Peyer's patch (tissue), 4 donors: ENCODE data around the gene NAB1. TPM values are rescaled to one million over a fixed set of nuclear protein-coding genes. Genes with fewer than 3 reads are reported as not detected.

Experiments used
- DNase-seq, 3 donors: peaks; one replicate each; pipeline ENCODE4 v3.0.0-alpha.2; 2017 to 2019
- H3K27ac ChIP-seq, 4 donors: fragments of 200-600 bp; sonication (generic); one replicate each; pipeline ENCODE4 v1.5.1; 2016 to 2019
- H3K27me3 ChIP-seq, 2 donors: fragments of 200-600 bp; sonication (generic); one replicate each; pipeline ENCODE4 v1.5.1; 2019
- H3K36me3 ChIP-seq, 3 donors: fragments of 200-600 bp; sonication (generic); one replicate each; pipeline ENCODE4 v1.5.1; 2016 to 2019
- H3K4me1 ChIP-seq, 4 donors: fragments of 200-600 bp; sonication (generic); one replicate each; pipeline ENCODE4 v1.5.1; 2016 to 2019
- H3K4me3 ChIP-seq, 4 donors: fragments of 200-600 bp; sonication (generic); 1 replicate in 3 of 4; 2 replicates in 1 of 4; pipeline ENCODE4 v1.5.1; 2016 to 2019; ENCODE audit warnings: mild to moderate bottlenecking in 1 of 4
- H3K9me3 ChIP-seq, 4 donors: fragments of 200-600 bp; sonication (generic); one replicate each; pipeline ENCODE4 v1.5.1; 2016 to 2019; ENCODE audit warnings: mild to moderate bottlenecking in 1 of 4
- POLR2A ChIP-seq, 2 donors: fragments of 450-650 bp; IDR thresholded peaks; one replicate each; pipeline ENCODE4 v1.5.1; 2017; ENCODE audit warnings: antibody characterized with exemption in 2 of 2, mild to moderate bottlenecking in 2 of 2, moderate library complexity in 2 of 2
- total RNA-seq, 4 donors: library from RNA; depleted of rRNA; stranded (reverse); fragments of >200 nt; gene quantifications; one replicate each; pipeline ENCODE4 v1.1.0, GENCODE V29; 2016
- TF ChIP-seq, protein P1 (sequence below), 6 experiments: fragments of 450-650 bp in 4 of 6; fragments of 200-600 bp in 2 of 6; sonication (generic) in 1 of 6; IDR thresholded peaks; one replicate each; pipeline ENCODE4 v1.5.1; 2017 to 2019; ENCODE audit warnings: antibody characterized with exemption in 6 of 6, mild to moderate bottlenecking in 3 of 6, moderate library complexity in 1 of 6

Gene NAB1
- total RNA-seq, 4 donors from 2014 or later: 23.1 to 86.6 (median 31.3) TPM

DNA sequence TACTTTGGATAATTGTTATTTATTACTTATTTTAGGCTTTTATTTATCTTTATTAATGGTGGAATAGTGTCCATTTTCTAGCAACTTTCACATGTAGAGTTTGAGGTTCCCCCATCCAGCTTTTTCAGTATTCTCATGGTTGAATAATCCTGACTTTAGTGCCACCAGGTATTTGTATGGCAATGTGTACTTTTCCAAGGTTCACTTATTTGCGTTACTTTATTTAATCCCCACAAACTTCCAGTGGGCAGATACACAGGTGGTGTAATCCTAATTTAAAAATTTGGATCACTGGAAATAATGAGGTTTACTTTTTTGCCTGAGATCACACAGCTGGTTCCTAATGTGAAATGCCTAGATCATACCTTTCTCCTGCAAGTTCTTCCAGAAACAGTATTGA is 30.5 kb downstream of the NAB1 start:
- peaks cover 0 to 8% (median 0%) of the 10 kb centered on the region in 3 donors for H3K36me3 ChIP-seq
- DNase-seq: no peak
- H3K9me3 ChIP-seq: no peaks in the 10 kb centered on the region
- H3K4me3 ChIP-seq: no peak overlapping the region
- no peaks in the 10 kb centered on the region for H3K27me3 ChIP-seq
- H3K4me1 ChIP-seq: peaks cover 0 to 6% (median 2%) of the 10 kb centered on the region in 4 donors
- TF ChIP-seq, protein P1, sequence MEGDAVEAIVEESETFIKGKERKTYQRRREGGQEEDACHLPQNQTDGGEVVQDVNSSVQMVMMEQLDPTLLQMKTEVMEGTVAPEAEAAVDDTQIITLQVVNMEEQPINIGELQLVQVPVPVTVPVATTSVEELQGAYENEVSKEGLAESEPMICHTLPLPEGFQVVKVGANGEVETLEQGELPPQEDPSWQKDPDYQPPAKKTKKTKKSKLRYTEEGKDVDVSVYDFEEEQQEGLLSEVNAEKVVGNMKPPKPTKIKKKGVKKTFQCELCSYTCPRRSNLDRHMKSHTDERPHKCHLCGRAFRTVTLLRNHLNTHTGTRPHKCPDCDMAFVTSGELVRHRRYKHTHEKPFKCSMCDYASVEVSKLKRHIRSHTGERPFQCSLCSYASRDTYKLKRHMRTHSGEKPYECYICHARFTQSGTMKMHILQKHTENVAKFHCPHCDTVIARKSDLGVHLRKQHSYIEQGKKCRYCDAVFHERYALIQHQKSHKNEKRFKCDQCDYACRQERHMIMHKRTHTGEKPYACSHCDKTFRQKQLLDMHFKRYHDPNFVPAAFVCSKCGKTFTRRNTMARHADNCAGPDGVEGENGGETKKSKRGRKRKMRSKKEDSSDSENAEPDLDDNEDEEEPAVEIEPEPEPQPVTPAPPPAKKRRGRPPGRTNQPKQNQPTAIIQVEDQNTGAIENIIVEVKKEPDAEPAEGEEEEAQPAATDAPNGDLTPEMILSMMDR (IDR thresholded peaks at IDR 0.05): no peak
- no peak for TF ChIP-seq POLR2A (IDR thresholded peaks at IDR 0.05)
- peak overlapping the region in 1 of 4 donors; percentile 71 for H3K27ac ChIP-seq

DNA sequence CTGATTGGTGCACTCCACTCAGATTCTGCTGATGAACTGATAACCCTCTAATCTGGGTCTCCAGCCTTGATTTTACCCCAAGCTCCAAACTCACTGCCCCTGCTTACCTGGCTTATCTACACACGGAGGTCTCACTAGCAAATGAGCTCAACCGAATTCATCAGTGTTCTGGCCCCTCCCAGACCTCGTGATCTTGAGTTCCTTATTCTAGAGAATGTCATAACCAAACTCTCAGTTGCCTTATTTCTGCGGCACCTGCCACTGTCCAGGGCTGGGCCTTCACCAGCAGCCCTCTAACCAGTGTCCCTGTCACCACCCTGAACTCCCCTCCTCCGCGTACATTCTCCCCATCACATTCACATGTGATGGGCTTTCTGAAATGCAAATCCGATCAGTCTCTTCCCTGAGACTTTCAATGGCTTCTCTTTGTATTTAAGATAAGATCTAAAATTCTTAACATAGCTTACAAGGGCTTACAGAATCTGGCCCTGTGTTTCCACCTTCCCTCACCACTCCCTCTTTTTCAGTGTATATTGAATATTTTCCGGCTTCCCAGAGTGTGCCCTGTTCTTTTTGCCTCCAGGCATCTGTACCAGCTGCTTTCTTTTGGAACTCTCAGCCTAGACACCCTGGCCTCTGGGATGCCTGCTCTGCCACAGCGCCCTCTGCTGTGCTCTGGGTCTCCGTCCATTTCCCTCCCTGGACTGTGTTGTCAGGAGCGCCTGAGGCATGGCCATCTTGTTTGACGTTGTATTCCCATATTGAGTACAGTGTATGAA is 31.1 kb downstream of the NAB1 start:
- Histone ChIP-seq H3K4me3 (no peak overlapping the region), H3K4me1 (peaks cover 0 to 6% (median 2%) of the 10 kb centered on the region in 4 donors), H3K36me3 (peaks cover 0 to 7% (median 0%) of the 10 kb centered on the region in 3 donors), H3K27ac (peak overlapping the region in 1 of 4 donors; percentile 71), H3K27me3 (no peaks in the 10 kb centered on the region), H3K9me3 (no peaks in the 10 kb centered on the region)
- TF ChIP-seq, protein P1 (IDR thresholded peaks at IDR 0.05): peak in 5 of 6 experiments; percentile 53 to 77 (median 63)
- TF ChIP-seq POLR2A (IDR thresholded peaks at IDR 0.05): no peak
- DNase-seq: peak; percentile 65 to 84 (median 76)

DNA sequence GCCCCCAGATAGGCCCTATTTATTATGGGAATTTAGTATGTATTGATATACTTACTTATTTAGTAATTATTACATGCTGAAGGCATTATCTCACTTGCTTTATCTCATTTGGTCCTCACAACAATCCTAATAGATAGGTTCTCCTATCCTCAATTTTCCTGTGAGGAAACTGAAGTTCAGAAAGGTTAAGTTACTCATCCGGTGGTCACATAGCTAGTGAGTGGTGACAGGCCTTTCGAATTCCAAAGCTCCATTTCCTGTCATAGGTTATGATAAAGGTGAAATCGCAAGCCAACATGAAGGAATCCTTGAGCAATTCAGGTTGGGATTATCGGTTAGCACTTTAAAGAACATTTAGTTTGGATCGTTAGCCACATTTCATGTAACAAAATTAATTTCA is 33.3 kb downstream of the NAB1 start:
- TF ChIP-seq POLR2A (IDR thresholded peaks at IDR 0.05): no peak
- TF ChIP-seq, protein P1 (IDR thresholded peaks at IDR 0.05): no peak
- Histone ChIP-seq H3K27me3 (no peaks in the 10 kb centered on the region), H3K4me3 (no peak overlapping the region), H3K27ac (no peak overlapping the region), H3K4me1 (peaks cover 0 to 6% (median 2%) of the 10 kb centered on the region in 4 donors), H3K36me3 (peaks cover 0 to 20% (median 0%) of the 10 kb centered on the region in 3 donors), H3K9me3 (no peaks in the 10 kb centered on the region)
- no peak for DNase-seq

DNA sequence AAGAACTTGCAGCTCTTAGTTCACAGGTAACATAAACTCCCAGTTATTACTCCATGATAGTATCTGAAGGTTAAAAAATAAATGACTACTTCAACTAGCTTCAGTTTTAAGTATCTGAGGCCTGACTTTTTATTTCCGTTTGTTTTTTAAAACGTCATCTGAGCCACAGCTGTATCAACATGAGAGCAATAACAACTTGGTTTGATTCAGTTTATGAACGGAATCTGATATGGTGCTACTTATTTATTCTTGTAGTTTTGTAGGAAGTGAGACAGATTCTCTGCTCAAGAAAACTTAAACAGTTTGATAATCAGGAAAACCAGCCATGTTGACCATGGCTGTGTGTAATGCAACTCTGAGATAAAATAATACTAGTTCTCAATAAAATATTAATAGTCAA is 34.9 kb downstream of the NAB1 start:
- Histone ChIP-seq H3K9me3 (no peaks in the 10 kb centered on the region), H3K4me1 (peaks cover 0 to 4% (median under 1%) of the 10 kb centered on the region in 4 donors), H3K27ac (no peak overlapping the region), H3K36me3 (peaks cover 0 to 33% (median 0%) of the 10 kb centered on the region in 3 donors), H3K27me3 (no peaks in the 10 kb centered on the region), H3K4me3 (no peak overlapping the region)
- DNase-seq: no peak
- no peak for TF ChIP-seq POLR2A (IDR thresholded peaks at IDR 0.05)
- TF ChIP-seq, protein P1 (IDR thresholded peaks at IDR 0.05): no peak

DNA sequence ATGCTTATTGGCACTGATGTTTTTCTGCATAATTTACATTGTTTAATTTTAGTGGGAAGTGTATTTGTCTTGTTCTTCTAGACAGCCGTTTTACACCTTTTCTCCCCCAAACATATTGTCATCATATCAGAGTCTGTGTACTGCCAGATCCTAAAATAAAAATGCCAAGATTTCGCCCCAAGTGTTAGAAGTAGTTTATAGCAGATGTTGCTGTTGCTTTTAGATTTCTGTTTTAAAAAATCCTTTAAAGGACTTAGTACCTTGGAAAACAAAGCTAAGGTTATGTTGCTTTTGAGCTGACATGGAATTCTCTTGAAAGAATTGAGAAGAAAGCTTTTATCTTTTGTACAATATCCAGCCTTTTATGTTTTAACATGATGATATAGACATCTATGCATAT is 36.0 kb downstream of the NAB1 start:
- peaks cover 0 to 41% (median 0%) of the 10 kb centered on the region in 3 donors for H3K36me3 ChIP-seq
- H3K9me3 ChIP-seq: no peaks in the 10 kb centered on the region
- H3K4me1 ChIP-seq: no peaks in the 10 kb centered on the region
- no peak overlapping the region for H3K4me3 ChIP-seq
- DNase-seq: no peak
- TF ChIP-seq, protein P1 (IDR thresholded peaks at IDR 0.05): no peak
- TF ChIP-seq POLR2A (IDR thresholded peaks at IDR 0.05): no peak
- H3K27ac ChIP-seq: no peak overlapping the region
- H3K27me3 ChIP-seq: no peaks in the 10 kb centered on the region
